SK-N-SH (cell line): ENCODE measurements around the gene B4GALNT4. TPM values are rescaled to one million over a fixed set of nuclear protein-coding genes. Genes with fewer than 3 reads are reported as not detected.

Experiments
- CTCF ChIA-PET: fragments of 300-600, 350-600 bp; formaldehyde crosslinking; extraction: SDS; loops from one replicate; lab custom pipeline; 2021; lab: Yijun Ruan, JAX
- POLR2A ChIA-PET: fragments of 350-600 bp; sonication (Branson Sonifier 250); formaldehyde crosslinking; extraction: SDS; loops from one replicate; lab custom pipeline; 2020; ENCODE audit warnings: antibody characterized with exemption, inconsistent platforms; lab: Yijun Ruan, JAX
- DNase-seq: peaks from one replicate; pipeline ENCODE4 v3.0.0; 2012
- H2AFZ ChIP-seq: fragments of 200-600 bp; sonication (generic); 2 replicates; pipeline ENCODE4 v1.8.1; 2016; ENCODE audit warnings: antibody characterized with exemption, mild to moderate bottlenecking, low read depth
- H3F3A ChIP-seq: fragments of 200-600 bp; sonication (generic); replicated peaks from 2 replicates; pipeline ENCODE3; 2016; ENCODE audit warnings: antibody characterized with exemption, mild to moderate bottlenecking; ENCODE audit not compliant: insufficient read depth
- H3K27ac ChIP-seq, 2 experiments: fragments of 200-500 bp in 1 of 2; fragments of 200-600 bp in 1 of 2; sonication (Bioruptor generic) in 1 of 2; sonication (generic), shearing (Covaris generic) in 1 of 2; 2 replicates each; pipeline versions ENCODE4 v1.5.1 to v1.6.1; 2014 to 2016; ENCODE audit warnings: low read depth in 2 of 2, inconsistent platforms in 1 of 2, low read length in 1 of 2, mild to moderate bottlenecking in 1 of 2, mixed read lengths in 1 of 2
- H3K27me3 ChIP-seq: fragments of 200-600 bp; sonication (generic), shearing (Covaris generic); 2 replicates; pipeline ENCODE4 v1.6.1; 2016; ENCODE audit warnings: mixed run types; ENCODE audit not compliant: insufficient read depth
- H3K36me3 ChIP-seq, 2 experiments: fragments of 200-500 bp in 1 of 2; fragments of 200-600 bp in 1 of 2; sonication (Bioruptor generic) in 1 of 2; sonication (generic) in 1 of 2; replicated peaks in 1 of 2; 2 replicates each; pipeline versions ENCODE3 to v1.5.1; 2014 to 2016; ENCODE audit warnings: low read length in 1 of 2, mild to moderate bottlenecking in 1 of 2; ENCODE audit not compliant: insufficient read depth in 2 of 2, control insufficient read depth in 1 of 2
- H3K4me1 ChIP-seq, 2 experiments: fragments of 200-500 bp in 1 of 2; fragments of 200-600 bp in 1 of 2; sonication (Bioruptor generic) in 1 of 2; sonication (generic), shearing (Covaris generic) in 1 of 2; 2 replicates each; pipeline versions ENCODE4 v1.5.1 to v1.6.1; 2014 to 2016; ENCODE audit warnings: low read depth in 1 of 2, low read length in 1 of 2, mixed run types in 1 of 2; ENCODE audit not compliant: insufficient read depth in 2 of 2, control insufficient read depth in 1 of 2
- H3K4me2 ChIP-seq: fragments of 200-600 bp; sonication (generic), shearing (Covaris generic); 2 replicates; pipeline ENCODE4 v1.6.1; 2017; ENCODE audit warnings: mixed run types
- H3K4me3 ChIP-seq, 2 experiments: fragments of 200-500 bp in 1 of 2; fragments of 200-600 bp in 1 of 2; sonication (Bioruptor generic) in 1 of 2; sonication (generic), shearing (Covaris generic) in 1 of 2; 2 replicates each; pipeline versions ENCODE4 v1.5.1 to v1.8.1; 2014 to 2016; ENCODE audit warnings: low read depth in 2 of 2, inconsistent platforms in 1 of 2, low read length in 1 of 2, mild to moderate bottlenecking in 1 of 2, mixed read lengths in 1 of 2, moderate library complexity in 1 of 2
- H3K79me2 ChIP-seq: fragments of 200-600 bp; sonication (generic); 2 replicates; pipeline ENCODE4 v1.8.1; 2017; ENCODE audit warnings: mild to moderate bottlenecking; ENCODE audit not compliant: insufficient read depth
- H3K9ac ChIP-seq: fragments of 200-600 bp; sonication (generic); 2 replicates; pipeline ENCODE4 v1.6.1; 2017; ENCODE audit warnings: mixed run types
- H3K9me2 ChIP-seq: fragments of 200-600 bp; sonication (generic); 2 replicates; pipeline ENCODE4 v1.6.1; 2017; ENCODE audit warnings: mixed run types
- H3K9me3 ChIP-seq: fragments of 200-600 bp; sonication (generic); 2 replicates; pipeline ENCODE4 v1.6.1; 2017; ENCODE audit warnings: mixed run types, mild to moderate bottlenecking, moderate library complexity
- H4K20me1 ChIP-seq: fragments of 200-600 bp; sonication (generic); 2 replicates; pipeline ENCODE4 v1.6.1; 2017; ENCODE audit warnings: mild to moderate bottlenecking, mixed run types; ENCODE audit not compliant: insufficient read depth
- CHD2 ChIP-seq: fragments of 150-350 bp; IDR thresholded peaks from 2 replicates; pipeline ENCODE4 v1.6.1; 2018; ENCODE audit warnings: low read length; ENCODE audit not compliant: partially characterized antibody
- EZH2phosphoT487 ChIP-seq: fragments of 200-600 bp; sonication (generic); IDR thresholded peaks from 2 replicates; pipeline ENCODE4 v1.6.1; 2017; ENCODE audit warnings: low read depth, mixed run types, mild to moderate bottlenecking, antibody characterized with exemption, moderate library complexity, borderline replicate concordance
- FOXJ3 ChIP-seq: sonication (generic); formaldehyde crosslinking; IDR thresholded peaks from 2 replicates; pipeline ENCODE4 v1.5.1; 2020; ENCODE audit warnings: mild to moderate bottlenecking, missing genetic modification reagents
- NFIC ChIP-seq: IDR thresholded peaks from 2 replicates; pipeline ENCODE4 v1.4.0; 2012; ENCODE audit warnings: borderline replicate concordance
- NRF1 ChIP-seq: IDR thresholded peaks from 2 replicates; pipeline ENCODE4 v1.6.1; 2012; ENCODE audit warnings: low read depth, mild to moderate bottlenecking, low read length
- POLR2AphosphoS5 ChIP-seq: IDR thresholded peaks from 2 replicates; pipeline ENCODE4 v1.6.1; 2012; ENCODE audit warnings: low read depth, low read length
- RCOR1 ChIP-seq: fragments of 150-350 bp; IDR thresholded peaks from 2 replicates; pipeline ENCODE4 v1.6.1; 2017; ENCODE audit warnings: antibody characterized with exemption, low read length
- WGBS: methylation state at CpG from one replicate; pipeline ENCODE4 v1.1.6; 2017; ENCODE audit warnings: low lambda C conversion rate; 5-methylcytosine and 5-hydroxymethylcytosine counted together
- polyA plus RNA-seq, 3 experiments: library from polyadenylated mRNA; depleted of rRNA; stranded (reverse); fragments of >200 nt; gene quantifications; 2 replicates each; pipeline ENCODE4 v1.2.3, GENCODE V29; 2012
- TF ChIP-seq, protein P1 (sequence below): fragments of 200-600 bp; sonication (generic); IDR thresholded peaks from 2 replicates; pipeline ENCODE4 v1.6.1; 2017; ENCODE audit warnings: antibody characterized with exemption, mild to moderate bottlenecking, moderate library complexity
- TF ChIP-seq, protein P2 (sequence below): IDR thresholded peaks from 2 replicates; pipeline ENCODE4 v1.6.1; 2012; ENCODE audit warnings: mild to moderate bottlenecking, low read depth, low read length, moderate library complexity
- TF ChIP-seq, protein P3 (sequence below): fragments of 150-350 bp; IDR thresholded peaks from 2 replicates; pipeline ENCODE4 v1.6.1; 2016; ENCODE audit warnings: mild to moderate bottlenecking, low read depth, low read length
- TF ChIP-seq, protein P4 (sequence below): fragments of 150-350 bp; IDR thresholded peaks from 2 replicates; pipeline ENCODE4 v1.6.1; 2017; ENCODE audit warnings: antibody characterized with exemption, low read length, low read depth, borderline replicate concordance

B4GALNT4 gene
- polyA plus RNA-seq, 1 of the 3 experiments (the other 2 are of a cell fraction) = 66.7 TPM

DNA sequence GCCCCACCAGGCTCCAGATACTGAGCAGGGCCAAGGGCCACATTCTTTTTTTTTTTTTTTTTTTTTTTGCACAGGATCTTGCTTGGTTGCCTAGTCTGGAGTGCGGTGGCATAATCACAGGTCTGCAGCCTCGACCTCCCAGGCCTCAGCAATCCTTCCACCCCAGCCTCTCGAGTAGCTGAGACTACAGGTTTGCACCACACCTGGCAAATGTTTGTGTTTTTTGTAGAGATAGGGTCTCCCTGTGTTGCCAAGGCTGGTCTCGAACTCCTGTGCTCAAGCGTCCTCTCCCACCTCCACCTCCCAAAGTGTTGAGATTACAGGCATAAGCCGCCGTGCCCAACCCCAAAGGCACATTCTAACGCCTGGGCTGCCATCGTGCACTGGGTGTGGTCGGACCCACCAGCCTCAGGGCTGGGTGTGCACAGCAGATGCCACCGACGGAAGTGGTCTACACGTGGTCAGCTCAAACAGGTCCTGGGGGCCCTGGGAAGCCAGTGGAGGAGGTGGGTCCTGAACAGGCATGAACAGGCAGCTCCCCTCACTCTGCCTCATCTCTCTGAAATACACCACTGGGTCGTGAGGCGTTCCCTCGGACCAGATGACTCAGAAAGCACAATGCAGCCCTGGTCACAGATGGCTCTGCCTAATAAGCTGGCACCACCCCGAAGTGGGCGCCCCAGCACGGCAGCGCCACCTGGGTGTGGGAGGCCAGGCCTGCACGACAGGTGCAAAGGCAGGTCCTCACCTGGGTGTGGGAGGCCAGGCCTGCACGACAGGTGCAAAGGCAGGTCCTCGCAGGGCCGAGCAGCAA lies 5.1 kb upstream of the B4GALNT4 start:
- Histone ChIP-seq H2AFZ (peak overlapping the region; percentile 59; the same call in 1 of the 2 replicates), H3K9ac (no peak overlapping the region), H3K79me2 (no peaks in the 10 kb centered on the region), H3K27ac (no peak overlapping the region), H3K9me3 (no peaks in the 10 kb centered on the region), H3K36me3 (no peaks in the 10 kb centered on the region), H3F3A (peaks cover 6% of the 10 kb centered on the region), H3K4me2 (0 out of 2 replicates have a peak overlapping the region, but pooled peaks have one; percentile 37), H4K20me1 (no peaks in the 10 kb centered on the region), H3K9me2 (no peaks in the 10 kb centered on the region), H3K4me1 (peaks cover 0 to 12% of the 10 kb centered on the region in 2 experiments; a peak in 1 of 4 replicates), H3K27me3 (no peaks in the 10 kb centered on the region), H3K4me3 (no peak overlapping the region)
- TF ChIP-seq POLR2AphosphoS5 (0 out of 2 replicates have a peak, but pooled peaks have one; percentile 32), NFIC (no peak)
- TF ChIP-seq, protein P1, sequence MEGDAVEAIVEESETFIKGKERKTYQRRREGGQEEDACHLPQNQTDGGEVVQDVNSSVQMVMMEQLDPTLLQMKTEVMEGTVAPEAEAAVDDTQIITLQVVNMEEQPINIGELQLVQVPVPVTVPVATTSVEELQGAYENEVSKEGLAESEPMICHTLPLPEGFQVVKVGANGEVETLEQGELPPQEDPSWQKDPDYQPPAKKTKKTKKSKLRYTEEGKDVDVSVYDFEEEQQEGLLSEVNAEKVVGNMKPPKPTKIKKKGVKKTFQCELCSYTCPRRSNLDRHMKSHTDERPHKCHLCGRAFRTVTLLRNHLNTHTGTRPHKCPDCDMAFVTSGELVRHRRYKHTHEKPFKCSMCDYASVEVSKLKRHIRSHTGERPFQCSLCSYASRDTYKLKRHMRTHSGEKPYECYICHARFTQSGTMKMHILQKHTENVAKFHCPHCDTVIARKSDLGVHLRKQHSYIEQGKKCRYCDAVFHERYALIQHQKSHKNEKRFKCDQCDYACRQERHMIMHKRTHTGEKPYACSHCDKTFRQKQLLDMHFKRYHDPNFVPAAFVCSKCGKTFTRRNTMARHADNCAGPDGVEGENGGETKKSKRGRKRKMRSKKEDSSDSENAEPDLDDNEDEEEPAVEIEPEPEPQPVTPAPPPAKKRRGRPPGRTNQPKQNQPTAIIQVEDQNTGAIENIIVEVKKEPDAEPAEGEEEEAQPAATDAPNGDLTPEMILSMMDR = peak; percentile 59
- TF ChIP-seq, protein P2, sequence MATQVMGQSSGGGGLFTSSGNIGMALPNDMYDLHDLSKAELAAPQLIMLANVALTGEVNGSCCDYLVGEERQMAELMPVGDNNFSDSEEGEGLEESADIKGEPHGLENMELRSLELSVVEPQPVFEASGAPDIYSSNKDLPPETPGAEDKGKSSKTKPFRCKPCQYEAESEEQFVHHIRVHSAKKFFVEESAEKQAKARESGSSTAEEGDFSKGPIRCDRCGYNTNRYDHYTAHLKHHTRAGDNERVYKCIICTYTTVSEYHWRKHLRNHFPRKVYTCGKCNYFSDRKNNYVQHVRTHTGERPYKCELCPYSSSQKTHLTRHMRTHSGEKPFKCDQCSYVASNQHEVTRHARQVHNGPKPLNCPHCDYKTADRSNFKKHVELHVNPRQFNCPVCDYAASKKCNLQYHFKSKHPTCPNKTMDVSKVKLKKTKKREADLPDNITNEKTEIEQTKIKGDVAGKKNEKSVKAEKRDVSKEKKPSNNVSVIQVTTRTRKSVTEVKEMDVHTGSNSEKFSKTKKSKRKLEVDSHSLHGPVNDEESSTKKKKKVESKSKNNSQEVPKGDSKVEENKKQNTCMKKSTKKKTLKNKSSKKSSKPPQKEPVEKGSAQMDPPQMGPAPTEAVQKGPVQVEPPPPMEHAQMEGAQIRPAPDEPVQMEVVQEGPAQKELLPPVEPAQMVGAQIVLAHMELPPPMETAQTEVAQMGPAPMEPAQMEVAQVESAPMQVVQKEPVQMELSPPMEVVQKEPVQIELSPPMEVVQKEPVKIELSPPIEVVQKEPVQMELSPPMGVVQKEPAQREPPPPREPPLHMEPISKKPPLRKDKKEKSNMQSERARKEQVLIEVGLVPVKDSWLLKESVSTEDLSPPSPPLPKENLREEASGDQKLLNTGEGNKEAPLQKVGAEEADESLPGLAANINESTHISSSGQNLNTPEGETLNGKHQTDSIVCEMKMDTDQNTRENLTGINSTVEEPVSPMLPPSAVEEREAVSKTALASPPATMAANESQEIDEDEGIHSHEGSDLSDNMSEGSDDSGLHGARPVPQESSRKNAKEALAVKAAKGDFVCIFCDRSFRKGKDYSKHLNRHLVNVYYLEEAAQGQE = no peak
- WGBS = 53% methylated on average over 16 of the region's 24 CpGs
- peak; percentile 85 for DNase-seq
- ChIA-PET POLR2A (no interaction called here), CTCF (interaction anchor here (0.7 to 4.7 kb wide), 20 partner anchors 9 to 155 kb away, joined by 3 to 24 read pairs (median 4); partner anchors contain the start of genes NLRP6, PSMD13 and PTDSS2)

DNA sequence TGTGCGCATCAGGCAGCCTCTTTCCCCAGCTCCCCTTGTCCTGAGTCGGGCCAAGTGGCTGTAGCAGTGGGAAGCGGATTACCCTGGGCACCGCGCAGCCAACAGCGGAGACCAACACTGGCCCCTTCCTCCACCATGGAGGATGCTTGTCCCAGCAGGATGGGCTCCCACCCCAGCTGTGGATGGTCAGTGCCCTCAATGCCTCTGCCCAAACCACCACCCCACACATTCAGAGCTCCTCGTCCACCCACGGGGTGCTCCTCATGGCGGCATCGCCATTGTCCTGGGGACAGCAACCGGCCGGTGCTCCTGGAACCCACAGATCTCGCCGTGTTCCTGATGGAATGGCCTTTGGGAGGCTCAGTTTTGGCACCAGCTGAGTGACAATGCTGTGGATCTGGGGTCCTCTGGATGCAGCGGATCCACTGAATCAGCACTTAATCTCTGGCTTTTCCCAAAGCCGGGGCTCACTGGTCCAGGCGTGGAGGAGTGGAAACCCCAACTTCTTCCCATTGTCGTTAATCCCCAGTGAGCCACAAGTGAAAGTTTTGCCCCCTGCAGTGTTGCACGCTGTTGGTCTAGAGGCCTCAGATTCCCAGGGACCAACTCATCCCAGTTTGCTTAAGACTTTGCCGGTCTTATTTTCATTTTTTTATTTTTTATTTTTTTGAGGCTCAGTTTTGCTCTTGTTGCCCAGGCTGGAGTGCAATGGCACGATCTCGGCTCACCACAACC lies 4.1 kb upstream of the B4GALNT4 start:
- Histone ChIP-seq H3K9me2 (no peaks in the 10 kb centered on the region), H3K4me2 (no peak overlapping the region), H3K4me1 (peaks cover 0 to 12% of the 10 kb centered on the region in 2 experiments; a peak in 1 of 4 replicates), H3F3A (peaks cover 6% of the 10 kb centered on the region), H4K20me1 (no peaks in the 10 kb centered on the region), H3K27me3 (no peaks in the 10 kb centered on the region), H3K9me3 (no peaks in the 10 kb centered on the region), H3K9ac (no peak overlapping the region), H3K4me3 (no peak overlapping the region), H3K27ac (no peak overlapping the region), H2AFZ (no peak overlapping the region), H3K79me2 (no peaks in the 10 kb centered on the region), H3K36me3 (no peaks in the 10 kb centered on the region)
- ChIA-PET POLR2A (no interaction called here), CTCF (interaction anchor here (0.7 to 4.7 kb wide), 16 partner anchors 10 to 158 kb away, joined by 3 to 24 read pairs (median 4); partner anchors contain the start of genes BET1L, NLRP6, PSMD13 and PTDSS2)
- no peak for DNase-seq
- 67% methylated on average over 9 of the region's 22 CpGs for WGBS
- TF ChIP-seq NRF1 = no peak
- TF ChIP-seq EZH2phosphoT487 = no peak
- TF ChIP-seq RCOR1 = no peak
- TF ChIP-seq, protein P3, sequence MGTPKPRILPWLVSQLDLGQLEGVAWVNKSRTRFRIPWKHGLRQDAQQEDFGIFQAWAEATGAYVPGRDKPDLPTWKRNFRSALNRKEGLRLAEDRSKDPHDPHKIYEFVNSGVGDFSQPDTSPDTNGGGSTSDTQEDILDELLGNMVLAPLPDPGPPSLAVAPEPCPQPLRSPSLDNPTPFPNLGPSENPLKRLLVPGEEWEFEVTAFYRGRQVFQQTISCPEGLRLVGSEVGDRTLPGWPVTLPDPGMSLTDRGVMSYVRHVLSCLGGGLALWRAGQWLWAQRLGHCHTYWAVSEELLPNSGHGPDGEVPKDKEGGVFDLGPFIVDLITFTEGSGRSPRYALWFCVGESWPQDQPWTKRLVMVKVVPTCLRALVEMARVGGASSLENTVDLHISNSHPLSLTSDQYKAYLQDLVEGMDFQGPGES = no peak
- TF ChIP-seq, protein P4, sequence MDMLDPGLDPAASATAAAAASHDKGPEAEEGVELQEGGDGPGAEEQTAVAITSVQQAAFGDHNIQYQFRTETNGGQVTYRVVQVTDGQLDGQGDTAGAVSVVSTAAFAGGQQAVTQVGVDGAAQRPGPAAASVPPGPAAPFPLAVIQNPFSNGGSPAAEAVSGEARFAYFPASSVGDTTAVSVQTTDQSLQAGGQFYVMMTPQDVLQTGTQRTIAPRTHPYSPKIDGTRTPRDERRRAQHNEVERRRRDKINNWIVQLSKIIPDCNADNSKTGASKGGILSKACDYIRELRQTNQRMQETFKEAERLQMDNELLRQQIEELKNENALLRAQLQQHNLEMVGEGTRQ = no peak
- TF ChIP-seq, protein P2 = no peak
- TF ChIP-seq FOXJ3 (CRISPR knock-in tag) = no peak
- no peak for TF ChIP-seq CHD2
